Measurements from ENCODE around the gene EPS8L2. TPM values are rescaled to one million over a fixed set of nuclear protein-coding genes. Genes with fewer than 3 reads are reported as not detected.

EPS8L2 gene
- total RNA-seq, 3 donors from 2014 or later, result 176 to 335 (median 253) TPM

DNA sequence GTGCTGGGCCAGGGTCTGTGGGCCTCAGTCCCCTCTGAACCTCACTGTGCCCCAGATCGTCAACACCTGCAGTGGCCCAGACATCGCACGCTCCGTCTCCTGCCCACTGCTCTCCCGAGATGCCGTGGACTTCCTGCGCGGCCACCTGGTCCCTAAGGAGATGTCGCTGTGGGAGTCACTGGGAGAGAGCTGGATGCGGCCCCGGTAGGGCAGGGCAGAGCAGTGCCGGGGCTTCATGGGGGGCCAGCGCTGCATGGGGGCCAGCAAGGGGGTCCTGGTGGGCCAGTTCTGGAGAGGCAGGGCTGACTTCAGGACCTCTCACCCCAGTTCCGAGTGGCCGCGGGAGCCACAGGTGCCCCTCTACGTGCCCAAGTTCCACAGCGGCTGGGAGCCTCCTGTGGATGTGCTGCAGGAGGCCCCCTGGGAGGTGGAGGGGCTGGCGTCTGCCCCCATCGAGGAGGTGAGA is 16.3 kb downstream of the EPS8L2 start:
- H3K36me3 ChIP-seq (ENCODE audit: low read depth), result no peaks in the 10 kb centered on the region
- H3K9me3 ChIP-seq, result no peaks in the 10 kb centered on the region
- ATAC-seq (no peak), DNase-seq (peak; percentile 6 to 59 (median 45))
- no peak overlapping the region for H3K4me3 ChIP-seq
- H3K4me1 ChIP-seq (ENCODE audit: low read depth), result peaks cover 31% of the 10 kb centered on the region
- intact Hi-C loops (cut with DNase I, micrococcal nuclease), result loop anchor here (10.0 kb wide), 2 partner anchors 58 to 168 kb away; no protein-coding TSS in a partner anchor
- TF ChIP-seq, protein P1, sequence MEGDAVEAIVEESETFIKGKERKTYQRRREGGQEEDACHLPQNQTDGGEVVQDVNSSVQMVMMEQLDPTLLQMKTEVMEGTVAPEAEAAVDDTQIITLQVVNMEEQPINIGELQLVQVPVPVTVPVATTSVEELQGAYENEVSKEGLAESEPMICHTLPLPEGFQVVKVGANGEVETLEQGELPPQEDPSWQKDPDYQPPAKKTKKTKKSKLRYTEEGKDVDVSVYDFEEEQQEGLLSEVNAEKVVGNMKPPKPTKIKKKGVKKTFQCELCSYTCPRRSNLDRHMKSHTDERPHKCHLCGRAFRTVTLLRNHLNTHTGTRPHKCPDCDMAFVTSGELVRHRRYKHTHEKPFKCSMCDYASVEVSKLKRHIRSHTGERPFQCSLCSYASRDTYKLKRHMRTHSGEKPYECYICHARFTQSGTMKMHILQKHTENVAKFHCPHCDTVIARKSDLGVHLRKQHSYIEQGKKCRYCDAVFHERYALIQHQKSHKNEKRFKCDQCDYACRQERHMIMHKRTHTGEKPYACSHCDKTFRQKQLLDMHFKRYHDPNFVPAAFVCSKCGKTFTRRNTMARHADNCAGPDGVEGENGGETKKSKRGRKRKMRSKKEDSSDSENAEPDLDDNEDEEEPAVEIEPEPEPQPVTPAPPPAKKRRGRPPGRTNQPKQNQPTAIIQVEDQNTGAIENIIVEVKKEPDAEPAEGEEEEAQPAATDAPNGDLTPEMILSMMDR (IDR thresholded peaks at IDR 0.05), result no peak

DNA sequence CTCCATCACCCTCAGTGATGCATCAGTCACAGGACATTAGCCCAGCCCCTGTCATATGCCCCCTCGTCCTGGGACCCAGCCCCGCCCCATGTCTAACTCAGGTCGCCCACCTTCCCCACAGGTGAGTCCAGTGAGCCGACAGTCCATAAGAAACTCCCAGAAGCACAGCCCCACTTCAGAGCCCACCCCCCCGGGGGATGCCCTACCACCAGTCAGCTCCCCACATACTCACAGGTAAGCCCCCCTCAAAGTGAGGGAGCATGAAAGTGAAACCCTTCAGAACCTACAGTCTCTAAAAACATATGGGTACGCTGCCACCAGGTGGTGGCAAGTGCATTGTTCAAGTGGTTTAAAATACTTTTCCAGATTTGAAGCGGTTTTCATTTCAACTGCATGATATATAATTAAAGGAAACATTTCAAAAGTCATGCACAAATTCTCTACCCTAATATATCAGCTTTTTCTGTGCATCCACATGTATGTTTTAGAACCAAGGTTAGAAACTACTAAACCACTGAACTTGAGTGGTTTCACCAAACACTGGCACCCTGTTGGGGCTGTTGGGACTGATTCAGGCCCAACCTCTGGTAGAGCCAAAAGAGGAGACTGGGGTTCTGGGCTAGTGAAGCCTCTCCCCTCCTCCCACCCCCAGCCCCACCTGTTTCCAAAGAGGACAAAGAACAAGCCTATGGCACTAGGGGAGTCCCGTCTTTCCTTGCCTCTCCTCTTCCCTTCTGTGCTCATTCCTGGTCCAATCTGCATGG is 17.3 kb downstream of the EPS8L2 start:
- DNase-seq (peak in 2 of 3 donors; percentile 53 to 73), ATAC-seq (no peak)
- intact Hi-C loops (cut with DNase I, micrococcal nuclease), result loop anchor here (10.0 kb wide), 2 partner anchors 59 to 169 kb away; no protein-coding TSS in a partner anchor
- Histone ChIP-seq H3K4me3 (no peak overlapping the region), H3K36me3 (ENCODE audit: low read depth) (no peaks in the 10 kb centered on the region), H3K4me1 (ENCODE audit: low read depth) (peaks cover 38% of the 10 kb centered on the region), H3K9me3 (no peaks in the 10 kb centered on the region)
- TF ChIP-seq, protein P1 (IDR thresholded peaks at IDR 0.05), result peak; percentile 36

DNA sequence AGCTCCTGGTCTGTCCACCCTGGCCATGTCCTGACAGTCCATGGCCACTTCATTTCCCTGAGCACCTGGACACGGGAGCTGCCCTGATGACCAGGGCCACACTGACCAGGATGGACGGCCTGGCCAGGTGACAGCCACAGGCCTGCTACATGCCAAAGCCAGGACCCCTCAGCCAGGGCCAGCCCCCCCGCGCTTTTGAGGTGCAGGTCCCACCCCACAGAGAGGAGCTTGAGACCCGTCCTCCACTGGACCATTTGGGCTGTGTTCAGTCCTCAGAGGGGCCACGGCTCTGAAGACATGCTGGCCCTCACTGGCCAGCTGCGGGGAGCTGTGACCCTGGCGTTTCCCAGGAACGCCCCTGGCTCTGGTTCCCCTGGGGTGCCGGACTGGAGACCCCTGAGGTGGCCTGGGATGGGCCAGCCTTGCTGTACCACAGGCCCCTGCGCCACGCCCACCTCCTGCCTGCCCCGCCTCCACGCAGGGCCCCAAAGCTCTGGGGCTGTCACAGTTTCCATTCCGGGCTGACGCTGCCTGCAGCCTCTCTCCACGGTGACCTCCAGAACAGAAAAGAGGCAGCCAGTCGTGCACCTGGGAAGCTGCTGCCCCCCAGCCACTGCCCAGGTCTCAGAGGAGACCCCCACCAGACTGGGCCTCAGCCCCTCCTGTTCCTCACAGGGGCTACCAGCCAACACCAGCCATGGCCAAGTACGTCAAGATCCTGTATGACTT is 18.2 kb downstream of the EPS8L2 start:
- TF ChIP-seq, protein P1 (IDR thresholded peaks at IDR 0.05), result no peak

DNA sequence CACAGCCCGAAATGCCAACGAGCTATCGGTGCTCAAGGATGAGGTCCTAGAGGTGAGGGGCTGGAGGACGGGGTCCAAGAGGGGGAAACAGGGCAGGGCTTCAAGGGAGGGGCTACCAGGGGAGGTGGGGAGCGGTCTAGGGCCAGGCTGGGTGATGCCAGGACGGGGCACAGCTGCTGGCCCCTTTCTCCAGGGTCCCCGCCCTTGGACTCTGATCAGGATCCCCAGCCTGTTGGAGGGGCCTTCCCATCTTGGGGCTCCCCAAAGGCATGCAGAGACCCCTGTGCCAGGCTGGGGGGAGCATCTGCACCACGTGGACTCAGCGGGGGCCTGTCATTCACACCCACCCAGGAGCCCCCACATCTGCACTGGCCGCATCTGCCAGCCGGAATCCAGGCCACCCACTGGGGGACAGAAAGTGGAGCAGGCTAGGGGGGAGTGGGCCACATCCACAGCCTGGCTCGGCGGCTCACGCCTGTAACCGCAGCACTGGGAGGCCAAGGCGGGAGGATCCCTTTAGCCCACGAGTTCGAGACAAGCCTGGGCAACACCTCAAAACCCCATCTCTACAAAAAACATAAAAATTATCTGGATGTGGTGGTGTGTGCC is 18.9 kb downstream of the EPS8L2 start:
- Histone ChIP-seq H3K36me3 (ENCODE audit: low read depth) (no peaks in the 10 kb centered on the region), H3K4me3 (no peak overlapping the region), H3K9me3 (no peaks in the 10 kb centered on the region), H3K4me1 (ENCODE audit: low read depth) (peaks cover 37% of the 10 kb centered on the region)
- DNase-seq (peak in 1 of 3 donors; percentile 59), ATAC-seq (no peak)
- TF ChIP-seq, protein P1 (IDR thresholded peaks at IDR 0.05), result no peak
- intact Hi-C loops (cut with DNase I, micrococcal nuclease), result loop anchor here (5.0 to 10.0 kb wide), 3 partner anchors 60 to 170 kb away; no protein-coding TSS in a partner anchor

More for the DNA sequence above, 18.2 kb downstream of the EPS8L2 start:
- H3K4me3 ChIP-seq, result no peak overlapping the region
- DNase-seq (peak; percentile 19 to 57 (median 47)), ATAC-seq (no peak)
- intact Hi-C loops (cut with DNase I, micrococcal nuclease), result loop anchor here (10.0 kb wide), 2 partner anchors 59 to 169 kb away; no protein-coding TSS in a partner anchor
- no peaks in the 10 kb centered on the region for H3K9me3 ChIP-seq
- H3K36me3 ChIP-seq (ENCODE audit: low read depth), result no peaks in the 10 kb centered on the region
- H3K4me1 ChIP-seq (ENCODE audit: low read depth), result peaks cover 38% of the 10 kb centered on the region

DNA sequence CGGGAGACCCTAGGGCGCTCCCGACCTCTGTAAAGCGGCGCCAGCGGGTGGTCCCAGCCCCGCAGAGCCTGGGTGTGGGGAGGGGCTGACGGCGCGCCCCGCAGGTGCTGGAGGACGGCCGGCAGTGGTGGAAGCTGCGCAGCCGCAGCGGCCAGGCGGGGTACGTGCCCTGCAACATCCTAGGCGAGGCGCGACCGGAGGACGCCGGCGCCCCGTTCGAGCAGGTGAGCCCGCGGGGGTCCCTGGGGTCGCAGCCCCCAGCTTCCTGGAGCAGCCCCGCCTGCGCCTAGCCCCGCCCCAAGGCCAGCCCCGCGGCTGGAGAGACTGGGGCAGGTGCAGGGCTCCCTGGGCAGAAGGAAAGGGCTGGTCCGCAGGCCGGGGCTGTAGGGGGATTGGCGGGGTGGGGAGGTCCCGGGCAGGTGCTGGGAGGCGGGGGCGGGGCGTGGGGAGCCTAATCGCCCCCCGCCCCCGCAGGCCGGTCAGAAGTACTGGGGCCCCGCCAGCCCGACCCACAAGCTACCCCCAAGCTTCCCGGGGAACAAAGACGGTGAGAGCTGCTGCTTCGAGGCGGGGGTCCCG is 19.7 kb downstream of the EPS8L2 start:
- H3K4me3 ChIP-seq, result no peak overlapping the region
- no peaks in the 10 kb centered on the region for H3K9me3 ChIP-seq
- peak; percentile 39 for ATAC-seq
- peak; percentile 26 to 71 (median 64) for DNase-seq
- TF ChIP-seq, protein P1 (IDR thresholded peaks at IDR 0.05), result no peak
- intact Hi-C loops (cut with DNase I, micrococcal nuclease), result loop anchor here (5.0 to 10.0 kb wide), 3 partner anchors 61 to 171 kb away; no protein-coding TSS in a partner anchor
- no peaks in the 10 kb centered on the region for H3K36me3 ChIP-seq (ENCODE audit: low read depth)
- peaks cover 29% of the 10 kb centered on the region for H3K4me1 ChIP-seq (ENCODE audit: low read depth)
